GM12878 (cell line): ENCODE measurements around the gene NTF4. TPM values are rescaled to one million over a fixed set of nuclear protein-coding genes. Genes with fewer than 3 reads are reported as not detected.
A peak's percentile ranks its signal among the peaks of the same experiment; 100 is the strongest.

Experiments used
- ATAC-seq: fragments of 200-7000 bp; cut with Tn5 transposase; 3 replicates; pipeline ENCODE4 v1.9.1; 2020; ENCODE audit warnings: mild to moderate bottlenecking, moderate library complexity
- BruUV-seq: library from RNA; stranded (reverse); fragments of 400-500 nt; replicated peaks from 2 replicates; lab custom pipeline; 2021; lab: Mats Ljungman, UMichigan
- CTCF ChIA-PET: fragments of 300-600 bp; sonication (Branson Sonifier 250); formaldehyde crosslinking; extraction: SDS; loops from one replicate; lab custom pipeline; 2021; ENCODE audit warnings: inconsistent platforms; lab: Yijun Ruan, JAX
- POLR2A ChIA-PET: fragments of 350-600 bp; formaldehyde crosslinking; extraction: SDS; loops from one replicate; lab custom pipeline; 2021; ENCODE audit warnings: inconsistent platforms; lab: Charles Lee
- RAD21 ChIA-PET: fragments of 300-600 bp; sonication (Branson Sonifier 250); formaldehyde crosslinking; loops from one replicate; lab custom pipeline; 2023; ENCODE audit warnings: antibody characterized with exemption; ENCODE audit not compliant: unreplicated experiment; lab: Charles Lee
- SMC1A ChIA-PET: fragments of 300-600 bp; sonication (Branson Sonifier 250); formaldehyde crosslinking; loops from one replicate; lab custom pipeline; 2023; ENCODE audit not compliant: unreplicated experiment, uncharacterized antibody; lab: Charles Lee
- DNase-seq: peaks from one replicate; pipeline ENCODE4 v3.0.0-alpha.2; 2011; ENCODE audit warnings: low read depth, low spot score
- FAIRE-seq: peaks from 3 replicates; lab custom pipeline; 2011; peaks lifted over from hg19 to GRCh38; lab: Jason Lieb, UNC
- H2AFZ ChIP-seq: 2 replicates; pipeline ENCODE4 v1.6.0; 2011; ENCODE audit warnings: low read depth, low read length, control low read depth; ENCODE audit not compliant: control insufficient read depth
- H3K27ac ChIP-seq: 2 replicates; pipeline ENCODE4 v1.5.1; 2011; ENCODE audit warnings: control low read depth; ENCODE audit not compliant: control insufficient read depth, insufficient read depth
- H3K27me3 ChIP-seq, 2 experiments: replicated peaks in 1 of 2; 2 replicates each; pipeline versions ENCODE4 v1.6.0 to v1.6.1; 2011; ENCODE audit warnings: low read length in 1 of 2; ENCODE audit not compliant: control insufficient read depth in 2 of 2, insufficient read depth in 2 of 2
- H3K36me3 ChIP-seq, 2 experiments: 2 replicates each; pipeline ENCODE4 v1.5.1; 2011; ENCODE audit warnings: low read length in 1 of 2; ENCODE audit not compliant: control insufficient read depth in 2 of 2, insufficient read depth in 2 of 2
- H3K4me1 ChIP-seq: 2 replicates; pipeline ENCODE4 v1.6.1; 2011; ENCODE audit warnings: mild to moderate bottlenecking, low read length, moderate library complexity, mixed read lengths; ENCODE audit not compliant: control insufficient read depth, insufficient read depth
- H3K4me2 ChIP-seq: 2 replicates; pipeline ENCODE4 v1.6.0; 2011; ENCODE audit warnings: control low read depth; ENCODE audit not compliant: control insufficient read depth, insufficient read depth
- H3K4me3 ChIP-seq: fragments of 200-600 bp; sonication (generic); 2 replicates; pipeline ENCODE4 v1.5.1; 2016
- H3K79me2 ChIP-seq: 2 replicates; pipeline ENCODE4 v1.6.0; 2011; ENCODE audit warnings: low read length; ENCODE audit not compliant: control insufficient read depth, insufficient read depth
- H3K9ac ChIP-seq: 2 replicates; pipeline ENCODE4 v1.8.0; 2011; ENCODE audit warnings: low read length, control low read depth, mixed read lengths; ENCODE audit not compliant: control insufficient read depth, insufficient read depth
- H3K9me3 ChIP-seq: replicated peaks from 3 replicates; pipeline ENCODE4 v1.5.1; 2011; ENCODE audit warnings: mild to moderate bottlenecking, low read length; ENCODE audit not compliant: control insufficient read depth, insufficient read depth
- H4K20me1 ChIP-seq: 2 replicates; pipeline ENCODE4 v1.6.0; 2011; ENCODE audit not compliant: control insufficient read depth, insufficient read depth
- WGBS: methylation state at CpG from one replicate; pipeline ENCODE4 v1.1.6; 2016; ENCODE audit warnings: low lambda C conversion rate; ENCODE audit not compliant: insufficient replicate concordance, insufficient coverage; ENCODE audit errors: missing lambda C conversion rate; 5-methylcytosine and 5-hydroxymethylcytosine counted together
- in situ Hi-C: fragments of 300-500 bp; cut with MboI; formaldehyde crosslinking; loops from 9 replicates; pipeline ENCODE4 v1.14.3; 2018; ENCODE audit warnings: mixed read lengths
- intact Hi-C: fragments of 100-400 bp; cut with micrococcal nuclease; formaldehyde crosslinking; loops from one replicate; pipeline ENCODE4 v1.14.2; 2022; ENCODE audit not compliant: unreplicated experiment
- polyA plus RNA-seq, 11 experiments: library from polyadenylated mRNA; depleted of rRNA in 4 of 11; unstranded in 6 of 11; stranded (reverse) in 5 of 11; fragments of >200 nt; fragmentation: Nextera tagmentation in 4 of 11; fragmentation: Illumina TruSeq in 1 of 11; extraction: Ambion mirVana in 4 of 11; extraction: Trizol in 1 of 11; gene quantifications; 1 replicate in 1 of 11; 2 replicates in 10 of 11; pipeline versions ENCODE4 v1.2.1 to v1.2.3, GENCODE V29; 2011 to 2016; ENCODE audit warnings: inconsistent platforms in 2 of 11, missing spikeins in 2 of 11, low read depth in 1 of 11
- total RNA-seq, 4 experiments: library from RNA; depleted of rRNA in 3 of 4; stranded (reverse); fragments of >200 nt in 3 of 4; fragmentation: Illumina TruSeq in 1 of 4; extraction: Trizol in 1 of 4; gene quantifications; 2 replicates each; pipeline versions ENCODE4 v1.2.1 to v1.2.3, GENCODE V29; 2013 to 2021
- TF ChIP-seq, protein P1 (sequence below): fragments of 450-650 bp; IDR thresholded peaks from 2 replicates; pipeline ENCODE4 v1.6.1; 2016; ENCODE audit warnings: mild to moderate bottlenecking
- TF ChIP-seq, protein P2 (sequence below): fragments of 450-650 bp; formaldehyde crosslinking; IDR thresholded peaks from 2 replicates; pipeline ENCODE4 v1.4.0; 2020; ENCODE audit warnings: mild to moderate bottlenecking, moderate library complexity

The NTF4 gene
- total and polyA plus RNA-seq, 10 of the 15 experiments (the other 5 are each of a cell fraction or from before 2014, with no cell fraction given) = not detected

DNA sequence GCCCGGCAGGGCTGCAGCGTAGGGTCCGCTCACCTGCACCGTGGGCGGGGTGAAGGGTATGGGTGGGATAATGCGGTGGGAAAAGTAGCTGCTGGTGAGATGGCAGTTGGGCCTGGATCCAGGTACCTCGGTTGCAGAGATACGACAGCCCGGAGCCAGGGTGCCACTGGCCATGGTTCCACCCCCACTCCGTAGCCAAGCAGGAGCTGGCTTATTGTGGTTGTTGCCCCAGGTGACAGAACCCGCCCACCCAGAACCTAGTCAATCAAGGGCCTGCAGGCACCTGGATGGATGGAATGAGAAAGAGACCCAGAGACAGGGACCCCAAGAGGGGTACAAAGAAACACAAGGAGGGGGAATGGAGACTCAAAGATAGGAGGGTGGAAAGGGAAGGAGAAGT, 44.3 kb downstream of the NTF4 start:
- BruUV-seq = no TSS peak
- Histone ChIP-seq H3K36me3 (peaks cover 0 to 2% of the 10 kb centered on the region in 2 experiments; a peak in 2 of 4 replicates), H3K9ac (no peak overlapping the region), H3K4me3 (no peak overlapping the region), H3K79me2 (no peaks in the 10 kb centered on the region), H3K4me2 (no peak overlapping the region), H3K27ac (no peak overlapping the region), H3K27me3 (no peaks in the 10 kb centered on the region), H2AFZ (no peak overlapping the region), H3K4me1 (peaks cover 15% of the 10 kb centered on the region), H3K9me3 (no peaks in the 10 kb centered on the region), H4K20me1 (no peaks in the 10 kb centered on the region)
- 78% methylated on average over 11 of the region's 11 CpGs for WGBS
- SMC1A ChIA-PET = no interaction called here
- DNase-seq (no peak), FAIRE-seq (no peak), ATAC-seq (no peak)
- TF ChIP-seq, protein P1, sequence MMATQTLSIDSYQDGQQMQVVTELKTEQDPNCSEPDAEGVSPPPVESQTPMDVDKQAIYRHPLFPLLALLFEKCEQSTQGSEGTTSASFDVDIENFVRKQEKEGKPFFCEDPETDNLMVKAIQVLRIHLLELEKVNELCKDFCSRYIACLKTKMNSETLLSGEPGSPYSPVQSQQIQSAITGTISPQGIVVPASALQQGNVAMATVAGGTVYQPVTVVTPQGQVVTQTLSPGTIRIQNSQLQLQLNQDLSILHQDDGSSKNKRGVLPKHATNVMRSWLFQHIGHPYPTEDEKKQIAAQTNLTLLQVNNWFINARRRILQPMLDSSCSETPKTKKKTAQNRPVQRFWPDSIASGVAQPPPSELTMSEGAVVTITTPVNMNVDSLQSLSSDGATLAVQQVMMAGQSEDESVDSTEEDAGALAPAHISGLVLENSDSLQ = peak; percentile 18; the same call in 1 of the 2 replicates
- TF ChIP-seq, protein P2, sequence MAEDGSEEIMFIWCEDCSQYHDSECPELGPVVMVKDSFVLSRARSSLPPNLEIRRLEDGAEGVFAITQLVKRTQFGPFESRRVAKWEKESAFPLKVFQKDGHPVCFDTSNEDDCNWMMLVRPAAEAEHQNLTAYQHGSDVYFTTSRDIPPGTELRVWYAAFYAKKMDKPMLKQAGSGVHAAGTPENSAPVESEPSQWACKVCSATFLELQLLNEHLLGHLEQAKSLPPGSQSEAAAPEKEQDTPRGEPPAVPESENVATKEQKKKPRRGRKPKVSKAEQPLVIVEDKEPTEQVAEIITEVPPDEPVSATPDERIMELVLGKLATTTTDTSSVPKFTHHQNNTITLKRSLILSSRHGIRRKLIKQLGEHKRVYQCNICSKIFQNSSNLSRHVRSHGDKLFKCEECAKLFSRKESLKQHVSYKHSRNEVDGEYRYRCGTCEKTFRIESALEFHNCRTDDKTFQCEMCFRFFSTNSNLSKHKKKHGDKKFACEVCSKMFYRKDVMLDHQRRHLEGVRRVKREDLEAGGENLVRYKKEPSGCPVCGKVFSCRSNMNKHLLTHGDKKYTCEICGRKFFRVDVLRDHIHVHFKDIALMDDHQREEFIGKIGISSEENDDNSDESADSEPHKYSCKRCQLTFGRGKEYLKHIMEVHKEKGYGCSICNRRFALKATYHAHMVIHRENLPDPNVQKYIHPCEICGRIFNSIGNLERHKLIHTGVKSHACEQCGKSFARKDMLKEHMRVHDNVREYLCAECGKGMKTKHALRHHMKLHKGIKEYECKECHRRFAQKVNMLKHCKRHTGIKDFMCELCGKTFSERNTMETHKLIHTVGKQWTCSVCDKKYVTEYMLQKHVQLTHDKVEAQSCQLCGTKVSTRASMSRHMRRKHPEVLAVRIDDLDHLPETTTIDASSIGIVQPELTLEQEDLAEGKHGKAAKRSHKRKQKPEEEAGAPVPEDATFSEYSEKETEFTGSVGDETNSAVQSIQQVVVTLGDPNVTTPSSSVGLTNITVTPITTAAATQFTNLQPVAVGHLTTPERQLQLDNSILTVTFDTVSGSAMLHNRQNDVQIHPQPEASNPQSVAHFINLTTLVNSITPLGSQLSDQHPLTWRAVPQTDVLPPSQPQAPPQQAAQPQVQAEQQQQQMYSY (CRISPR knock-in tag) = no peak
- in situ Hi-C loops = no loop called here
- CTCF ChIA-PET = interaction anchor here (1.8 to 3.1 kb wide), 2 partner anchors 22 to 78 kb away, joined by 5 to 14 read pairs; no protein-coding TSS in a partner anchor
- intact Hi-C loops = no loop called here
- RAD21 ChIA-PET = no interaction called here
- POLR2A ChIA-PET = interaction anchor here (0.5 kb wide), 2 partner anchors 140 to 891 kb away, joined by 4 to 5 read pairs; no protein-coding TSS in a partner anchor
